NK-92 (cell line): Measurements from ENCODE around the gene WIZ.

Experiments
- DNase-seq: peaks from one replicate; lab custom pipeline; 2025; ENCODE audit not compliant: unreplicated experiment; lab: John Stamatoyannopoulos, UW

Gene WIZ

GRCh38 chr19:15445807-15446376, 3.9 kb downstream of the WIZ start:
- no peak for DNase-seq

- no peak for DNase-seq
These were observed 4.5 kb downstream of the WIZ start for GRCh38 chr19:15445227-15445605.

GRCh38 chr19:15444505-15445226, 5.1 kb downstream of the WIZ start:
- DNase-seq = no peak

- DNase-seq = no peak
These were observed 5.9 kb downstream of the WIZ start for GRCh38 chr19:15443838-15444237.

- no peak for DNase-seq
These were observed 6.4 kb downstream of the WIZ start for GRCh38 chr19:15443325-15443724.

- DNase-seq = no peak
These were observed 7.4 kb downstream of the WIZ start for GRCh38 chr19:15442142-15442920.

- no peak for DNase-seq
These were observed 8.4 kb downstream of the WIZ start for GRCh38 chr19:15441317-15441716.

GRCh38 chr19:15439821-15440641, 9.7 kb downstream of the WIZ start:
- DNase-seq = no peak

GRCh38 chr19:15439078-15439799, 10.5 kb downstream of the WIZ start:
- no peak for DNase-seq

GRCh38 chr19:15438577-15438976, 11.2 kb downstream of the WIZ start:
- DNase-seq = no peak

- no peak for DNase-seq
These were observed 11.6 kb downstream of the WIZ start for GRCh38 chr19:15438124-15438496.

- DNase-seq = no peak
These were observed 12.2 kb downstream of the WIZ start for GRCh38 chr19:15437355-15438123.

- DNase-seq = no peak
These were observed 13.0 kb downstream of the WIZ start for GRCh38 chr19:15436826-15437110.

GRCh38 chr19:15436012-15436825, 13.5 kb downstream of the WIZ start:
- DNase-seq = no peak

GRCh38 chr19:15433519-15434069, 16.2 kb downstream of the WIZ start:
- DNase-seq = no peak

GRCh38 chr19:15432629-15433518, 16.9 kb downstream of the WIZ start:
- no peak for DNase-seq

GRCh38 chr19:15432018-15432494, 17.7 kb downstream of the WIZ start:
- DNase-seq = no peak
